ENCODE measurements around the gene PTPRE.

The PTPRE gene

DNA sequence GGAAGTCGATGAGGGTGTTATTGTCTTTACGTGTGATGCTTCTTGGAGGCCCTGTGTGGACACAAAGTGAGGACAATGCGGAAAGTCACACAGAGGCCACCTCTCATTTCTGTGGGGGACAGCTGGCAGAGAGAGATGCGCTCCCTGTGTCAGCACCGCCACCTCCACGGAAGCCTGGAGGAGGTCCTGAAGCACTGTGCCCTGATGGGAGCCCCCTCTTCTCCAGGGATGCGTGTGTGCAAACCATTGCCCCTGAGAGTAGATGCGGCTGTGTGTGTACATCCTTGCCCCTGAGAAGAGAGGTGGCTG lies 2.0 kb downstream of the PTPRE start:
- no peak for DNase-seq

DNA sequence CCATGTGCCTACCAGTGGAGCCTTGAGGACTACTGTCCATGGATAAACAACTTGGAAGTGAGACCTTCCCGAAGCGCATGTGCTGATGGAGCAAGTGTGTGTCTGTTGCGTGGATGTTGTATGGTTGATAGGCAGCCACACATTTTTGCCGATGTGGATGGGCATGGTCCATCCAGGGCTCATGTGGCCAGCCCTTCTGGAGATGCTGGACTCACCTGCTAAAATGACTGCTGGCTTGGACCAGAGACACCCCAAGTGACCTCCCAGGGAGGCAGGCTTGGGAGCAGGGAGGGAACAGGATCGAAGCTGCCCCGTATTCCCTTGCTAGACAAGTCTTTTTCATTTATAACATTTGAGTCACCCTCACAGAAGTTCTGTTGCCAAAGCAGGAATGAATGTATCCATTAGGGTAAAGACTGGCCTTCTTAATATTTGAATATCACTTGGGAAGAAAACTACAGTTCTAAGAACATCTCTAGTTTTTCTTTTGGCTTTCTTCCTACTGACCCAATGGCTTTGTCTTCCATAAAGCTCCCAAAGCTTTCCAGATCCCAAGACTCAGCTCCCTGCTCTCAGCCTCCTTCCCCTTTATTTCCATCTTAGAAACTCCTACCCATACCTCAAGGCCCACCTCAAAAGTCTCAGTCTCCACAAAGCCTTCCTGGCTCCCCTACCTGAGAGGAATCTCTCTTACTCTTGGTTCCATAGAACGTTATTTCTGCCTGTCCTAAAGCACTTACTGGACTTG lies 3.0 kb downstream of the PTPRE start:
- no peak for DNase-seq

GRCh38 chr10:127910464-127910770 lies 3.5 kb downstream of the PTPRE start:
- no peak for DNase-seq

DNA sequence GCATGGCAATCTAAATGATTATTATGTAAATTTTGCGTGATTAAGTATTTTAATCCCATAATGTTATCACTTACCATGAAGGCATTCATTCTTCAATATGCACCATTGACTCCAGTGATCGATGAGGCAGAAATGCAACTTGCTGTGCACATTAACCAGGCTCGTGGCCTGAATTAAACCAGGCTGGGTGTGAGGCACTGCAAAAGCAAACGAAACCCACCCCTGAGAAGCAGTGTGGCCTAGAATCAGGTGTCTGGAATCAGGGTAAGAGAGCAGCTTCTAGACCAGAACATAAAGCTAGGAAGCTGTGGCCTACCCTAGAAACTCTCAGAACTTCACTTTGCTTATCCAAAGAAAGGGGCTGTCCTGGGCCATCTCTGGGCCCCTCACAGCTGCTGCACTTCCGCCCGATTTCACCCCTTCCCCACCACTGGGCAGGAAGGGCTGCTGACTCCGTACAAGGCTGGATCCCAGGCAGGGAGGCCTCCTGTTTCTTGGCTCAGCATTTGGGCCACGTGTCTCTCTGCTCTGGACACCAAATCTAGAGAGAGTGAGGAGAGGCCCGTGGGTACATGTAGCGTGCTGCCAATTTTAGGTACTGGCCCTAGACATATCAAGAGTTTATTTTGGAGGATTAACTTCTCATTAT lies 4.4 kb downstream of the PTPRE start:
- DNase-seq, result no peak

- no peak for DNase-seq
These were observed 5.0 kb downstream of the PTPRE start for GRCh38 chr10:127911867-127912257.

DNA sequence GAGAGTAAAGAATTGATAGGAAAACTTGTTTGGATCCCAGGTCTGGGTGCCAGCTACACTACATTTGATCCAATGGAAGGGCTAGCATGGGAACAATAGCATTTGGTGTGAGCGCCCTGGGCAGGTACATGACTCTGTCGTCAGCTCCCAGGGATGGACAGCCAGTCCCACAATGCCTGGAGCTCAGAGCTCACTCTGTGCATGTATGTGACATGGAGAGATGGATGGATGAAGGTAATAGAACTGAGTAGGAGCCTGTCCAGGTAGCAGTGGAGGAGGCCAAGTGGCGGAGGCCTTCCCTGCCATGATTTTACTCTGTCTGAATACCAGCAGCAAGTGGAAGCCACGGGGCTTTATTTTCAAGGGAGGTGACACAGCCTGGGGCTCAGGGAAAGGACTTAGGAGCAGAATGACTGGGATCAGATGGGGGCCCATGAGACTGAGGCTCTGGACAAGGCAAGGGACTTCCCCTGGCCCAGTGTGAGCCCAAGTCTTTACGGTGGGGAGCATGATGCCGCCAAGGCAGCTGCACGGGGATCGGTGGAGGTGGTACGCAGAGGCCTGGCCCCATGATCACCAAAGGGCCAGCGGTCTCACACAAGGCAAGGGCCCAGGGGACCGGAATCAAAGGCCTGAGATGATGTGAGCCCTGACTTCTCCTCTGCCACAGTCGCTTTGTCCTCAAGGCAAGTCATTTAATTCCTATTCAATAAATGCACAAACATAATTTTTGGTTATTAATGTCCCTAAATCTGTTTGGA lies 5.9 kb downstream of the PTPRE start:
- no peak for DNase-seq

GRCh38 chr10:127913368-127913759 lies 6.5 kb downstream of the PTPRE start:
- no peak for DNase-seq

DNA sequence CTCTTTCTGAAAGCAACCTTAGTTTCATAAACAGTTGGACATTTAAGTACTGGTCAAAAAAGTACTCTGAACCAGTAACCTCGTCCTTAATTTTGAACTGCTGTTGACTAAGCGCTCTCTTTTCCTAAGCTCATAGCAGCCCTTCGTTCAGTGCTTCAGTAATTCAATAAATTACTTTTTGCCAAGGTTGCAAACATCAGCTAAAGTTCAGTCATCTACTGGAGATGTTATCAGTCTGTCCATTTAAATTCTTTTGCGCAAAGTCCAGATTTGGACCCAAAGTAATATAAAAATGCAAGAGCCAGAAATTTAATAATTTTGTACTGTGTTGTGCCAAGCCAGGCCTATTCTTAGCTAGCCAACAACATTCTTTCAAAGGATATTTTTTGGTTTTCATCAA lies 8.4 kb downstream of the PTPRE start:
- DNase-seq, result no peak

- no peak for DNase-seq
These were observed 9.9 kb downstream of the PTPRE start for GRCh38 chr10:127916826-127917225.

DNA sequence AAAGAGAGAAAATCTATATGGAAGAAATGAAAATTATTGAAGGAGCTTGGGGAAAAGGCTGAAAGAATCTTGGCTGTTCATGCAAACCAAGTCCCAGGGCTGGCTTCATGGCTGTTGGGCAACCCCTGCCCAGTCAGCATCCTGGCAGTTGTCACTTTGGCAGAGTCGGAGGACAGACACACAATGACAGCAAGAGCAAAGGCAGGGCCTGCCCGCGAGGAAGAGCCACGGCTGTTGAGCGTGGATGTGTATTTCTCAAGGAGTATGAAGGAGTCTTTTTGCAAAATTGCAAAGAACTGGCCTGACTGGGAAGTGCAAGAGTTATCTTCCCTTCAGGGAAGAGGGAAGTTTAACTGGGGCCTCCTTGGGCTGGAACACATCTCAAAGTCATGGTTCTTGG lies 11.7 kb downstream of the PTPRE start:
- no peak for DNase-seq

DNA sequence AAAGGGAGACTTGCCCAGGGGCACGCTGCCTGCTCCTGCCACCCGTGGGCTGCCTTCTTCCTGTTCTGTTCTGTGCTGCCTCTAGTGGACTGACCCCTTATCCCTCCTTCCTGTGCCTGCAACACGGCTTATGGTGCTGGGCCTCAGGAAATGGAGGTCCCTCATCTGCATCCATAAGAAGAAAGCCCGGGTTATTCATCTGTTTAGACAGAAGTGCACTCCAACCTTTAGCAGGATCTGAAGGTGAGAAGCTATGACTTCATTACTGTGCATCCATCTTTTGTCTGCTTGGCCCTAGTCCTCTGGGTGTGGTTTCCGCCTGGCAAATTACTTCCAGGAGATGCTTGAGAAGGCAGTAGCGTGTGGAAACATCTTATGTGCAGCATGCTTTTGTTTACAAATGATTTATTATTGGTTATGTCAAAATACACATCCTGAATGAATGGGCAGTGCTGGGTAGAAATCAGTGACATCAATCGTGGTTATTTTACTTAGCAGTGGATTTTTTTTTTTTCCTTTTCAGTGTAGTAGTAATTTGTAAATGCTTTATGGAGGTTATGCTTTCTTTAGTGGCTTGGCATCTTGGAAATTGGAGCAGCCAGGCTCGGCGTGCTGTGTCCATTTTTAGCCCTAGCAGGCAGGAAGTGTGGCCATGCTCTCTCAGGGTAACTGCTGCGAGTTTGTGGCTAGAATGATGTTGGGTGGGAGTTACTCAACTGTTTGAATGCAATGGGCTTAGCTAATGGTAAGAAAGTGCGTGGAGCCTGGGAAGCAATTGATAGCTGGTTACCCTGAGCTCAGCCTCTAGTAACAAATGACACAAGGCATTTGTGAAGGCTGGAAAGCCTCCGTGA lies 12.7 kb downstream of the PTPRE start:
- no peak for DNase-seq

DNA sequence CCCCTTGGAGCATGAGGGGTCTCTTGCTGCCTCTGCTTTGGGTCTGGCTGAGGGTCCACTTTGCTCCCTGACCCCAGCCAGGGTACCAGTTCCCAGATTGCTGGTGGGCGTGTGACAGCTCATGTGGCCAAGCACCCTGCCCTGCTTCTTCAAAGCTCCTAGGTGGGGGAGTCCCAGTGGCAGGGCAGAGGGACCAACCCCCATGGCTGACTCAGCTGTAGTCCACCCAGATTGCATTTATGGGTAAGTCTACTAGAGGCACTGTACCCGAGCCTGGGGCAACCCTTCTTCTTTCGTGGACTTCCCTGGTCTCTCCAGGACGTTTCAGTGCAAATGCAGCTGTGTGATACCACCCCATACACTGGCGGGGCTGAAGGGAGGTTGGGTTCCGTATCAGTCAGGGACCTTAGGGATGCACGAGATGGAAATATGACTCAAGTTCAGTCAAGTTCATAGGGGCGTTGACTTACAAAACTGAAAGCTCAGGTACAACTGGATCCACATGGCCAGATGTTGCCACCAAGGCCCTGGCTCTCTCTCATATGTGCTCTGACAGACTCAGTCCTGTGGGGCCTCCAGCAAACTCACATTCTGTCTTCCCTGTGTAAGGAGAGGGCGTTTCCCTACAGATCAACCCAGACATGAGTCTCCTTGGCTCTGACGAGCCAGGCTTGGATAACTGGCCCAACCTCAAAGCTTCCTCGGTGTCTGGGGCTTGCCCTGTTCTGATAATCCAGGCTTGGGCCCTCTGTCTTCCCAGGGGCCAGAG lies 13.6 kb downstream of the PTPRE start:
- DNase-seq, result no peak

DNA sequence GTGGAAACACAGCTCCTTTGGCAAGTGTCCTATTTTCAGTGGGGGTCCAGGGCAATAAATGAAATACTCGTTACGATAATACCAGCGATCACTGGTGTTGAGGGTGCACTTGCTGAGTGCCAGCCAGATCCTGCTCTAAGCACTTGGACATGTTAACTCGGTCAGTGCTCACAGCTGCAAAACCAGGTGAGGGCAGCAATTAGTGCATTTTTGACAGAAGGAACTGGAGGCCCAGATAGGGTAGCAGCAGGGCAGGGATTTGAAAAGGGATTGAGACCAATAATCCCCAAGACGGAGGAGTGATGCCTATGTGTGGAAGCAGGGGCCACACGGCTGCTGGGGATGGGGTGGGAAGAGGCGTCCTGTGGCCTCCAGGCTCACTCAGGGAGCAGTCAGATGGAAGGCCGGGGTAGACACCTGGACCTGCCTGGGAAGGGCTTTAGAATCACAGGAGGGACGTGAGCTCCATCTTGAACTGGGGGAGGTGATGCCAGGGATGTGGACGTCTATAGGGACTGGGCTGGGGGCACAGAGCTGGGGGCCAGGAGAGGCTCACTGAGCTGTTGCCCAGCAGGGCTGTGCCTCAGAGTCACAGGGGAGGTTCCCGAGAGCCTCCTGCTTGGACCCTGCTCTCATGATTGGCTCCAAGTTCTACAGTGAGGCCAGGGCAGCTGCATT lies 14.3 kb downstream of the PTPRE start:
- no peak for DNase-seq

GRCh38 chr10:127921753-127922145 lies 14.8 kb downstream of the PTPRE start:
- DNase-seq, result peak; percentile 3

DNA sequence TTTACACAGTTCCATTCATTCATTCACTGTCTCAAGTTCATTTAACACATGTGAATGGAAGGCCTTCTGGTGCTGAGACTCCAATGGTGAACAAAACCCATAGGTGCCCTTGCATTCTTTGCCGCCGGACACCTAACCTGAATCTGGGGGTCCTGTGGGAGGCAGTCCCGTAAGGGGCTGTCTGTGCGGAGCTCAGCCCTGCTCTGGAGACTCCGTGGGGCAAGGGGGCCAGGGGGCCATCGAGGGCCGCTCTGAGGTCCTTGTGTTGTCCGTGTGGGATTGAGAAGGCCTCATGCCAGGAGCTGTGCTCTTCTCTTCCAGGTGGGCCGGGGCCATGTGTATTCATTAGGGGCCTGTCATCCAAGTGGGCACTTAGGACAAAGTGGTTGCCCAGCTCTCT lies 15.3 kb downstream of the PTPRE start:
- no peak for DNase-seq

DNA sequence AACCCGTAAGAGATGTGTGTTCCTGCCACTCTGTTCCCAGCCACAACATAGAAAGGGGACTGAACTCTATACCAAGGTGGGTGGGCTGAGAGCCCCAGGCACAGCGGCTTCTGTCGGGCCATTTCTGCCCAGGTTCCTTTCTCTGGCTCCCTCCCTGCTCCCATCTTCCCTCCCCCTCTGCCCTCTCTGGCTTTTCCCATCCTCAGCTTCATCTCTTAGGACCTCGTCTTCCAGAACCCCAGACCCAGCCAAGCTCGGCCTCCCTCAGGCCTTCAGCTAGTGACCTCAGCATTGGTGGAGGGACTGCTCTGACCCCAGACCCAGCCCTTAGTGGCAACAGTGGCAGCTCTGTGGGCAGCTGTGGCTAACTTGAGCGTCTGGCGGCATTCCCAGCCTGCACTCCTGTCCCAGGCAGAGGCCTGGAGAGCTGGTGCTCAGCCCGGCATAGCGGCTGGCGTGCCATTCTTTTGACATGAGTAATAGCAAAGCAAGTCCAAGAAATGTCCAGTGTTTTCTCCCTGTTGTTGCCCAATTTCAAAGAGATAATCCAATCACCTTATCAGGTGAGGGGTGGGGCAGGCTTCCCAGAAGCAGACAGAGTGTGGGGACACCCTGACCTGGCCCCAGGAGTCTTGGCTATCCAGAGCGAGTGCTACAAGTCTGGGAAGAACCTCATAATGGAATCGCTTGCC lies 15.9 kb downstream of the PTPRE start:
- no peak for DNase-seq

DNA sequence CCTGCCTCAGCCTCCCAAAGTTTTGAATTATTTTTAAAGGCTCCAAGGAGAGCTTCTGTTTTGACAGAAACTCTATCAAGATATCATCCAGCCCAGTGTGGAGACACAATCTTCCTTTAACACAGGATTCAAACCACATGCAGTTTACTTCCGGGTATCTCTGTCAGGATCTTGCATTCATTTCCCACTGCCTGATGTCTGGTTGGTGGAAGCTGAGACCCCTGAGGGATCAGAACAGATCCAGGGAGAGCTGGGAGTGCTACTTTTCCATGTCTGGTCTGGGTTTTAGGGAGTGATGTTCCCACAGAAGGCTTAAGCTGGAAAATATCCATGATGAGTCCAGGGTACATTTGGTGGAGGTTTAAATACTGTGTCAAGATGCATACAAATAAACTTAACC lies 16.7 kb downstream of the PTPRE start:
- DNase-seq, result no peak

GRCh38 chr10:127925471-127926207 lies 18.7 kb downstream of the PTPRE start:
- no peak for DNase-seq

DNA sequence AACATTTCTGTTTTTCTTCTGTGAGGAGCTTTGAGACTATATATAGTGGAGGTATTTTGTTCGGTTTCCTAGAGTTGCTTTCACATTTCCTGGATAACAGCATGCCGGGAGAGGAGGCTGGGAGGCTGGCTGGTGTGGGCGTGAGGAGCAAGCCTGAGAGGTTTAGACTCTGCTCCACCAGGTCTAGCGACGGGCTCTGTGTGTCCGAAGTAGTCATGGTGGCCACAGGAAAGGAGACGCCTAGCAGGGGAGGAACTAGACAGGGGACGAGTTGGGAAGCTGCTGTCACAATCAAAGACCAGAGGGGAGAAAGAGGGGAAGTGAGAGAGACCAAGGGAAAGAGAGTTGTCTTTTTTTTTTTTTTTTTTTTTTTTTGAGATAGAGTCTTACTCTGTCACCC lies 19.6 kb downstream of the PTPRE start:
- peak; percentile 16 for DNase-seq

DNA sequence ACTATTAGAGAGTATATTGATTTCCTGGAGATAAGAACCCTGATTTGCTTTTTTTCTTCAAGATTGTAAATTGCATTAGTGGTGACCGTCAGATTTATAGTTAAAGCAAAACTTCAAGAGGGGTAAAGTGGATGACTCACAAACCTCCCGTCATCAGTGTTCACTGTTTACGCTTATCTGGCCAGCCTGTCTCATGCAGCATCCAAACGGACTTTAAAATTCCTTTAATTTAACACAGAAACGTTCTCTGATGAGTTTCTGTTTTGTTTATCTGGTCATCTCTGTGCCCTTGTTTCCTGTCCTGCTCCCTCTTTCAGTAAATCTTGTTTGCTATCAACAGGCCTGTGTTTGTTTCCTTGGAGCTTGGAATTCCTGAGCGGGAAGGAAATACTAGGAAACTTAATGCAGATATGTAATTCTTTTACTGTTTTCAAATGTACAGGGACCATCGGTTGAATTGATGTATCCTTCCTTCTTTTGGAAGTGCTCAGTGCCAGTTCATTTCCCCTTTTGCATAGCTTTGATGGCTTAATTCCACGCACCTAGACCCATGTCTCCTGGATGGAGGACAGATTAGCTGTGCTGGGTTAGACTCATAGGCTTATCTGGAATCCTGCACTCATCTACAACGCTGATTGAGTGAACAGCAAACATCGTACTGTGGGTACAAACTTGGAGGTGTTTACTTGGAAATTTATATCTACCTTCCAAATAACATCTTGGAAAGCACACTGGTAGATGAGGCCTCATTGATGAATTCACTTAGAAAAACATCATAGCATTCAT lies 21.3 kb downstream of the PTPRE start:
- no peak for DNase-seq
